HCT116 (cell line): ENCODE measurements around the gene USP47. TPM values are rescaled to one million over a fixed set of nuclear protein-coding genes. Genes with fewer than 3 reads are reported as not detected.

Experiments used
- ATAC-seq: fragments of 200-7000 bp; cut with Tn5 transposase; 2 replicates; pipeline ENCODE4 v1.9.1; 2020; ENCODE audit warnings: mild to moderate bottlenecking, moderate library complexity
- BruUV-seq: library from RNA; stranded (reverse); fragments of 400-500 nt; replicated peaks from 2 replicates; lab custom pipeline; 2021; lab: Mats Ljungman, UMichigan
- CTCF ChIA-PET: fragments of 300-600 bp; sonication (Branson Sonifier 250); formaldehyde crosslinking; loops from one replicate; lab custom pipeline; 2021; ENCODE audit warnings: antibody characterized with exemption; lab: Charles Lee
- POLR2A ChIA-PET: fragments of 300-600, 350-600 bp; sonication (Branson Sonifier 250); formaldehyde crosslinking; loops from one replicate; lab custom pipeline; 2021; ENCODE audit warnings: antibody characterized with exemption; lab: Charles Lee
- RAD21 ChIA-PET, 2 experiments: fragments of 300-600 bp; sonication (Branson Sonifier 250); formaldehyde crosslinking; loops; one replicate each; lab custom pipeline; 2023; ENCODE audit warnings: low total read pairs in 2 of 2; ENCODE audit not compliant: uncharacterized antibody in 2 of 2, unreplicated experiment in 2 of 2, low non-redundant PET in 1 of 2; lab: Charles Lee
- DNase-seq: peaks from one replicate; pipeline ENCODE4 v3.0.0-alpha.2; 2010; ENCODE audit warnings: low read depth, low spot score
- H2AFZ ChIP-seq: fragments of 200-600 bp; shearing (Covaris generic), sonication (generic); 2 replicates; pipeline ENCODE4 v1.6.1; 2017; ENCODE audit warnings: low read depth, mixed run types, mixed read lengths, antibody characterized with exemption, low read length; ENCODE audit not compliant: poor library complexity, severe bottlenecking
- H3K27ac ChIP-seq: 2 replicates; pipeline ENCODE4 v1.5.1; 2012; ENCODE audit warnings: low read depth, low read length
- H3K27me3 ChIP-seq: fragments of 200-600 bp; sonication (generic); 2 replicates; pipeline ENCODE4 v1.6.1; 2016; ENCODE audit warnings: mixed run types, low read length, mixed read lengths; ENCODE audit not compliant: insufficient read depth
- H3K36me3 ChIP-seq, 2 experiments: fragments of 200-500 bp in 1 of 2; fragments of 200-600 bp in 1 of 2; sonication (Bioruptor generic) in 1 of 2; sonication (generic) in 1 of 2; 2 replicates each; pipeline versions ENCODE4 v1.5.1 to v1.6.1; 2014 to 2016; ENCODE audit warnings: low read length in 2 of 2, inconsistent platforms in 1 of 2, mixed read lengths in 1 of 2, mixed run types in 1 of 2; ENCODE audit not compliant: insufficient read depth in 2 of 2, control insufficient read depth in 1 of 2
- H3K4me1 ChIP-seq, 2 experiments: fragments of 200-600 bp in 1 of 2; sonication (generic) in 1 of 2; 2 replicates each; pipeline versions ENCODE4 v1.5.1 to v1.6.1; 2012 to 2017; ENCODE audit warnings: low read length in 2 of 2, inconsistent platforms in 1 of 2, mild to moderate bottlenecking in 1 of 2, mixed read lengths in 1 of 2, mixed run types in 1 of 2, moderate library complexity in 1 of 2; ENCODE audit not compliant: insufficient read depth in 2 of 2, control insufficient read depth in 1 of 2
- H3K4me2 ChIP-seq: fragments of 200-600 bp; sonication (generic); 2 replicates; pipeline ENCODE4 v1.6.1; 2017; ENCODE audit warnings: mixed run types, low read length, mixed read lengths
- H3K4me3 ChIP-seq, 2 experiments: fragments of 200-600 bp in 1 of 2; sonication (generic) in 1 of 2; replicated peaks in 1 of 2; 2 replicates each; pipeline ENCODE4 v1.5.1; 2011 to 2016; ENCODE audit warnings: low read length in 2 of 2, control low read depth in 1 of 2, low read depth in 1 of 2, mild to moderate bottlenecking in 1 of 2, mixed read lengths in 1 of 2, mixed run types in 1 of 2
- H3K79me2 ChIP-seq: fragments of 200-600 bp; sonication (generic); 2 replicates; pipeline ENCODE4 v1.6.1; 2017; ENCODE audit warnings: mild to moderate bottlenecking, mixed run types, low read length, moderate library complexity, mixed read lengths; ENCODE audit not compliant: insufficient read depth
- H3K9ac ChIP-seq: fragments of 200-600 bp; sonication (generic); 2 replicates; pipeline ENCODE4 v1.6.1; 2016; ENCODE audit warnings: low read length, mixed read lengths
- H3K9me2 ChIP-seq: fragments of 200-600 bp; sonication (generic), shearing (Covaris generic); 2 replicates; pipeline ENCODE4 v1.6.1; 2017; ENCODE audit warnings: mixed run types, mild to moderate bottlenecking, moderate library complexity; ENCODE audit not compliant: insufficient read depth
- H3K9me3 ChIP-seq, 2 experiments: fragments of 200-500 bp in 1 of 2; fragments of 200-600 bp in 1 of 2; sonication (Bioruptor generic) in 1 of 2; sonication (generic) in 1 of 2; 2 replicates each; pipeline ENCODE4 v1.6.1; 2014 to 2017; ENCODE audit warnings: low read length in 2 of 2, mixed read lengths in 2 of 2, inconsistent platforms in 1 of 2, low read depth in 1 of 2, mild to moderate bottlenecking in 1 of 2, mixed run types in 1 of 2, moderate library complexity in 1 of 2; ENCODE audit not compliant: control insufficient read depth in 1 of 2, insufficient read depth in 1 of 2
- H4K20me1 ChIP-seq: fragments of 200-600 bp; sonication (generic), shearing (Covaris generic); 2 replicates; pipeline ENCODE4 v1.6.1; 2017; ENCODE audit warnings: mixed run types, mild to moderate bottlenecking, moderate library complexity; ENCODE audit not compliant: insufficient read depth
- CBX3 ChIP-seq: IDR thresholded peaks from 2 replicates; pipeline ENCODE4 v1.6.1; 2012; ENCODE audit warnings: low read depth
- CTCF ChIP-seq, 3 experiments: fragments of 200-600 bp in 1 of 3; sonication (generic) in 1 of 3; IDR thresholded peaks in 2 of 3; conservative IDR thresholded peaks in 1 of 3; 2 replicates each; pipeline ENCODE4 v1.5.1; 2012 to 2017; ENCODE audit warnings: low read depth in 2 of 3, low read length in 2 of 3, antibody characterized with exemption in 1 of 3, borderline replicate concordance in 1 of 3, control low read depth in 1 of 3, mild to moderate bottlenecking in 1 of 3, mixed read lengths in 1 of 3, mixed run types in 1 of 3, moderate library complexity in 1 of 3; ENCODE audit not compliant: insufficient read depth in 1 of 3
- RAD21 ChIP-seq: IDR thresholded peaks from 2 replicates; pipeline ENCODE4 v1.6.1; 2012; ENCODE audit warnings: low read depth, mild to moderate bottlenecking
- intact Hi-C: fragments of 100-400 bp; cut with micrococcal nuclease; formaldehyde crosslinking; loops from 2 replicates; pipeline ENCODE4 v1.10.0; 2022
- total RNA-seq: library from RNA; stranded (reverse); gene quantifications from one replicate; pipeline ENCODE4 v1.2.1, GENCODE V29; 2021; ENCODE audit not compliant: unreplicated experiment

Gene USP47
- total RNA-seq, 1 experiment from 2014 or later: 18.9 TPM

- Histone ChIP-seq H3K9me2 (no peaks in the 10 kb centered on the region), H3K27ac (no peak overlapping the region), H4K20me1 (no peaks in the 10 kb centered on the region), H3K27me3 (no peaks in the 10 kb centered on the region), H3K4me2 (0 out of 2 replicates have a peak overlapping the region, but pooled peaks have one; percentile 15), H3K9ac (no peak overlapping the region), H3K79me2 (no peaks in the 10 kb centered on the region), H3K4me1 (peaks cover 0 to 7% of the 10 kb centered on the region in 2 experiments; a peak in 1 of 4 replicates), H3K36me3 (no peaks in the 10 kb centered on the region), H3K9me3 (no peaks in the 10 kb centered on the region), H3K4me3 (no peak overlapping the region), H2AFZ (no peak overlapping the region)
- ATAC-seq: peak; percentile 100
- RAD21 ChIA-PET: interaction anchor here in 1 of 2 experiments (0.6 to 1.1 kb wide), 2 partner anchors 10 to 77 kb away, joined by 3 read pairs; no protein-coding TSS in a partner anchor
- peak; percentile 49 for DNase-seq
- CTCF ChIA-PET: interaction anchor here (0.6 to 3.0 kb wide), 16 partner anchors 9 to 166 kb away, joined by 3 to 21 read pairs (median 6); no protein-coding TSS in a partner anchor
- intact Hi-C loops: no loop called here
- BruUV-seq: no TSS peak
- POLR2A ChIA-PET: no interaction called here
- TF ChIP-seq CBX3 (no peak), CTCF (IDR thresholded peaks at IDR 0.05 in 2 of 3, conservative IDR thresholded peaks at IDR 0.05 in 1 of 3; ENCODE audit: borderline replicate concordance in 1 of 3, insufficient read depth in 1 of 3, low read depth in 2 of 3, low read length in 2 of 3) (peak; percentile 50 to 95 (median 89); a peak in 5 of 6 replicates), RAD21 (peak; percentile 67)
Observed at GRCh38 chr11:11966826-11967668, 125.3 kb downstream of the USP47 start.
